H9 (cell line): ENCODE data around the gene CMTM2. TPM values are rescaled to one million over a fixed set of nuclear protein-coding genes. Genes with fewer than 3 reads are reported as not detected.
A peak's percentile ranks its signal among the peaks of the same experiment; 100 is the strongest.

Source experiments
- DNase-seq: peaks from one replicate; pipeline ENCODE4 v3.0.0-alpha.2; 2017
- H2AFZ ChIP-seq: one replicate; pipeline ENCODE4 v1.6.1; 2013; ENCODE audit warnings: mild to moderate bottlenecking, low read length, control low read depth, moderate library complexity
- H2AK5ac ChIP-seq: 2 replicates; pipeline ENCODE4 v1.6.1; 2013; ENCODE audit warnings: low read length, control low read depth, mixed read lengths; ENCODE audit not compliant: insufficient read length
- H2BK120ac ChIP-seq: one replicate; pipeline ENCODE4 v1.6.1; 2013; ENCODE audit warnings: low read depth, mild to moderate bottlenecking, low read length, control low read depth, inconsistent platforms; ENCODE audit not compliant: poor library complexity, severe bottlenecking
- H2BK12ac ChIP-seq: 2 replicates; pipeline ENCODE4 v1.6.1; 2013; ENCODE audit warnings: low read length, control low read depth, mixed read lengths, low read depth; ENCODE audit not compliant: insufficient read length
- H2BK15ac ChIP-seq: 2 replicates; pipeline ENCODE4 v1.6.1; 2013; ENCODE audit warnings: low read depth, low read length, control low read depth
- H2BK20ac ChIP-seq: one replicate; pipeline ENCODE4 v1.6.1; 2013; ENCODE audit warnings: low read depth, mild to moderate bottlenecking, low read length, control low read depth, inconsistent platforms; ENCODE audit not compliant: poor library complexity, severe bottlenecking
- H2BK5ac ChIP-seq: 2 replicates; pipeline ENCODE4 v1.6.1; 2013; ENCODE audit warnings: low read length, control low read depth, mixed read lengths; ENCODE audit not compliant: insufficient read length
- H3K14ac ChIP-seq: 2 replicates; pipeline ENCODE4 v1.6.1; 2013; ENCODE audit warnings: low read length, control low read depth; ENCODE audit not compliant: insufficient read depth
- H3K18ac ChIP-seq: 2 replicates; pipeline ENCODE4 v1.6.1; 2013; ENCODE audit warnings: low read depth, mild to moderate bottlenecking, mixed read lengths, low read length, control low read depth; ENCODE audit not compliant: insufficient read length
- H3K23ac ChIP-seq: 2 replicates; pipeline ENCODE4 v1.6.1; 2013; ENCODE audit warnings: low read length, control low read depth, mixed read lengths, low read depth; ENCODE audit not compliant: insufficient read length
- H3K23me2 ChIP-seq: 2 replicates; pipeline ENCODE4 v1.6.1; 2013; ENCODE audit warnings: low read depth, mild to moderate bottlenecking, mixed read lengths, low read length, control low read depth; ENCODE audit not compliant: insufficient read length, poor library complexity, severe bottlenecking
- H3K27ac ChIP-seq: 2 replicates; pipeline ENCODE4 v1.5.1; 2013; ENCODE audit warnings: low read length, control low read depth, mixed read lengths, low read depth; ENCODE audit not compliant: insufficient read length
- H3K27me3 ChIP-seq: 2 replicates; pipeline ENCODE4 v1.6.1; 2013; ENCODE audit warnings: low read length, control low read depth, inconsistent platforms; ENCODE audit not compliant: insufficient read depth
- H3K4ac ChIP-seq: 2 replicates; pipeline ENCODE4 v1.6.1; 2013; ENCODE audit warnings: low read depth, mild to moderate bottlenecking, control low read depth, inconsistent platforms, low read length, moderate library complexity
- H3K4me1 ChIP-seq: 2 replicates; pipeline ENCODE4 v1.6.1; 2013; ENCODE audit warnings: low read length, control low read depth, inconsistent platforms; ENCODE audit not compliant: insufficient read depth
- H3K4me2 ChIP-seq: 2 replicates; pipeline ENCODE4 v1.6.1; 2013; ENCODE audit warnings: low read length, control low read depth, mixed read lengths; ENCODE audit not compliant: insufficient read length, insufficient read depth
- H3K56ac ChIP-seq: 2 replicates; pipeline ENCODE4 v1.6.1; 2013; ENCODE audit warnings: low read depth, mild to moderate bottlenecking, mixed read lengths, low read length, control low read depth; ENCODE audit not compliant: insufficient read length
- H3K79me1 ChIP-seq: 2 replicates; pipeline ENCODE4 v1.6.1; 2013; ENCODE audit warnings: low read depth, mild to moderate bottlenecking, moderate library complexity, low read length, control low read depth, inconsistent platforms; ENCODE audit not compliant: insufficient read depth, poor library complexity, severe bottlenecking
- H3K79me2 ChIP-seq: 2 replicates; pipeline ENCODE4 v1.6.1; 2013; ENCODE audit warnings: low read length, control low read depth, inconsistent platforms; ENCODE audit not compliant: insufficient read depth
- H3K9ac ChIP-seq: 2 replicates; pipeline ENCODE4 v1.6.1; 2013; ENCODE audit warnings: low read length, control low read depth, mixed read lengths; ENCODE audit not compliant: insufficient read length; ENCODE audit errors: extremely low read depth
- H3K9me3 ChIP-seq: one replicate; pipeline ENCODE4 v1.6.1; 2013; ENCODE audit warnings: low read depth, low read length, inconsistent platforms; ENCODE audit not compliant: control insufficient read depth
- H3T11ph ChIP-seq: one replicate; pipeline ENCODE4 v1.6.1; 2013; ENCODE audit warnings: mild to moderate bottlenecking, low read length, control low read depth, inconsistent platforms
- H4K20me1 ChIP-seq: one replicate; pipeline ENCODE4 v1.6.1; 2013; ENCODE audit not compliant: control insufficient read depth, insufficient read length, insufficient read depth
- H4K5ac ChIP-seq: 2 replicates; pipeline ENCODE4 v1.6.1; 2013; ENCODE audit warnings: low read depth, mild to moderate bottlenecking, mixed read lengths, low read length, control low read depth; ENCODE audit not compliant: insufficient read length
- H4K8ac ChIP-seq: replicated peaks from 2 replicates; pipeline ENCODE4 v1.6.1; 2013; ENCODE audit warnings: low read length, control low read depth, mixed read lengths, low read depth; ENCODE audit not compliant: insufficient read length
- H4K91ac ChIP-seq: 2 replicates; pipeline ENCODE4 v1.6.1; 2013; ENCODE audit warnings: low read depth, mild to moderate bottlenecking, moderate library complexity, mixed read lengths, low read length, control low read depth; ENCODE audit not compliant: insufficient read length
- H3K27ac Mint-ChIP-seq, 3 experiments: 2 replicates in 2 of 3; 3 replicates in 1 of 3; pipeline ENCODE4 v1.8.0; 2020 to 2021; ENCODE audit warnings: mixed read lengths in 3 of 3, mild to moderate bottlenecking in 1 of 3, moderate library complexity in 1 of 3
- H3K27me3 Mint-ChIP-seq: 2 replicates; pipeline ENCODE4 v1.8.0; 2021; ENCODE audit warnings: low read depth, mild to moderate bottlenecking, moderate library complexity, mixed read lengths
- H3K36me3 Mint-ChIP-seq, 3 experiments: 2 replicates in 2 of 3; 3 replicates in 1 of 3; pipeline ENCODE4 v1.8.0; 2020 to 2021; ENCODE audit warnings: low read depth in 3 of 3, mixed read lengths in 3 of 3; ENCODE audit not compliant: insufficient read depth in 1 of 3
- H3K4me1 Mint-ChIP-seq, 2 experiments: 2 replicates each; pipeline ENCODE4 v1.8.0; 2020; ENCODE audit warnings: mixed read lengths in 2 of 2
- H3K4me3 Mint-ChIP-seq, 2 experiments: 2 replicates in 1 of 2; 3 replicates in 1 of 2; pipeline ENCODE4 v1.8.0; 2020 to 2021; ENCODE audit warnings: mild to moderate bottlenecking in 2 of 2, mixed read lengths in 2 of 2, moderate library complexity in 1 of 2
- H3K9me3 Mint-ChIP-seq, 2 experiments: 2 replicates in 1 of 2; 3 replicates in 1 of 2; pipeline ENCODE4 v1.8.0; 2020; ENCODE audit warnings: mild to moderate bottlenecking in 2 of 2, mixed read lengths in 2 of 2, moderate library complexity in 1 of 2
- CTCF ChIP-seq: fragments of 200-600 bp; sonication (generic); conservative IDR thresholded peaks from 3 replicates; pipeline ENCODE4 v1.8.0; 2021; ENCODE audit warnings: antibody characterized with exemption, mild to moderate bottlenecking
- WGBS: extraction: QIAGEN DNeasy Blood & Tissue Kit; methylation state at CpG from one replicate; pipeline ENCODE4 v1.1.7; 2013; ENCODE audit warnings: missing lambda C conversion rate, low lambda C conversion rate, mixed read lengths; ENCODE audit not compliant: insufficient read length; ENCODE audit errors: extremely low coverage; 5-methylcytosine and 5-hydroxymethylcytosine counted together
- total RNA-seq: library from RNA; stranded (reverse); gene quantifications from 2 replicates; pipeline ENCODE4 v1.2.1, GENCODE V29; 2021

The CMTM2 gene
- total RNA-seq, 1 experiment from 2014 or later = not detected

DNA sequence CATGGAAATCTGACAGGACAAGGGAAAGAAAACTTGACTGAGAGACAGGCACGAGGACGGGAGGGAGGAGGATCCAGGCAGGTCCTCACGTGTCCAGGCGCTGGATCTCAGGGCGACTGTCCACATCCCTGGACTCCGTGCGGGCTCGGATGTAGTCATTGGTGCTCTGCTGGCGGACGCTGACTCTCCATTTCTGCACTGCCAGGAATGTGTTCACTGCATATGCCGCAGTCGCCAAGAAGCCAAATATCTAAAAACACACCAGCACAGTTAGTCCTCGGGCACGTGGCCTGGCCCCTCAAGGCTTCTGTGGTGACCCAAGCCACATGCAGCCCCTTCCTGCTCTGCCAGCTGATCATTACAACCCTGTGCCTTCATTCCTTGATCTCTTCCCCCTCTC is 42.7 kb downstream of the CMTM2 start:
- Mint-ChIP-seq H3K4me3 (no peak overlapping the region), H3K9me3 (no peaks in the 10 kb centered on the region), H3K4me1 (peaks cover 32 to 35% of the 10 kb centered on the region in 2 experiments), H3K36me3 (peaks cover 15 to 48% (median 44%) of the 10 kb centered on the region in 3 experiments; a peak in 6 of 7 replicates), H3K27ac (peak overlapping the region in 2 of 3 experiments; percentile 60 to 75; a peak in 3 of 7 replicates), H3K27me3 (no peaks in the 10 kb centered on the region)
- Histone ChIP-seq H2BK120ac (no peak overlapping the region), H3K79me1 (no peaks in the 10 kb centered on the region), H3K4ac (no peak overlapping the region), H4K5ac (no peak overlapping the region), H2BK12ac (no peak overlapping the region), H2AK5ac (no peak overlapping the region), H3K23ac (no peak overlapping the region), H3K4me2 (no peak overlapping the region), H4K91ac (no peak overlapping the region), H3K14ac (no peak overlapping the region), H4K8ac (no peak overlapping the region), H3K9ac (no peak overlapping the region), H3K27ac (no peak overlapping the region), H3K9me3 (no peaks in the 10 kb centered on the region), H3K56ac (no peak overlapping the region), H3K27me3 (no peaks in the 10 kb centered on the region), H3K23me2 (no peaks in the 10 kb centered on the region), H3K4me1 (peaks cover 5% of the 10 kb centered on the region; the same call in 1 of the 2 replicates), H2BK5ac (no peak overlapping the region), H3T11ph (no peak overlapping the region), H2BK15ac (no peak overlapping the region), H3K79me2 (no peaks in the 10 kb centered on the region), H2BK20ac (no peak overlapping the region), H4K20me1 (no peaks in the 10 kb centered on the region), H2AFZ (no peak overlapping the region), H3K18ac (no peak overlapping the region)
- WGBS = no CpG with 5 or more reads among the region's 14 CpGs
- no peak for DNase-seq
- no peak for TF ChIP-seq CTCF
